Activated T-cell treated with anti-CD3 and anti-CD28 coated beads, Interleukin-2, amount 50 U/mL, for 72 hours (primary cell): ENCODE data around the gene PLD1. TPM values are rescaled to one million over a fixed set of nuclear protein-coding genes. Genes with fewer than 3 reads are reported as not detected.
"Not testable (repeated sequence)": the region's sequence is repeated elsewhere in the genome, so short reads cannot be mapped to it uniquely, and the experiment has no call there.

ENCODE experiments used
- ATAC-seq, 2 donors: fragments of 150-1000 bp; cut with Tn5 transposase; replicated peaks in 1 of 2; 2 replicates each; pipeline ENCODE4 v1.10.0; 2021; ENCODE audit warnings: moderate library complexity in 2 of 2, mild to moderate bottlenecking in 1 of 2
- DNase-seq, 2 donors: peaks; one replicate each; pipeline ENCODE4 v3.0.0; 2021 to 2022; ENCODE audit warnings: mixed read lengths in 1 of 2
- H3K27ac Mint-ChIP-seq: one replicate; pipeline ENCODE4 v1.8.0; 2022; ENCODE audit warnings: mild to moderate bottlenecking, moderate library complexity, mixed read lengths
- H3K27me3 Mint-ChIP-seq: one replicate; pipeline ENCODE4 v1.8.0; 2022; ENCODE audit warnings: low read depth, mixed read lengths
- H3K36me3 Mint-ChIP-seq, 2 donors: one replicate each; pipeline ENCODE4 v1.8.0; 2022; ENCODE audit warnings: mixed read lengths in 2 of 2, mild to moderate bottlenecking in 1 of 2; ENCODE audit not compliant: insufficient read depth in 2 of 2
- H3K4me1 Mint-ChIP-seq: one replicate; pipeline ENCODE4 v1.8.0; 2022; ENCODE audit warnings: low read depth, mixed read lengths
- H3K4me3 Mint-ChIP-seq, 2 donors: one replicate each; pipeline ENCODE4 v1.8.0; 2022; ENCODE audit warnings: mild to moderate bottlenecking in 2 of 2, mixed read lengths in 2 of 2, moderate library complexity in 2 of 2
- H3K9me3 Mint-ChIP-seq, 2 donors: one replicate each; pipeline ENCODE4 v1.8.0; 2022; ENCODE audit warnings: mixed read lengths in 2 of 2
- total RNA-seq, 2 donors: library from RNA; stranded (reverse); gene quantifications; one replicate each; pipeline ENCODE4 v1.2.3, GENCODE V29; 2022

PLD1 gene
- total RNA-seq, 2 donors from 2014 or later, result 0.65 to 4.1 TPM

DNA sequence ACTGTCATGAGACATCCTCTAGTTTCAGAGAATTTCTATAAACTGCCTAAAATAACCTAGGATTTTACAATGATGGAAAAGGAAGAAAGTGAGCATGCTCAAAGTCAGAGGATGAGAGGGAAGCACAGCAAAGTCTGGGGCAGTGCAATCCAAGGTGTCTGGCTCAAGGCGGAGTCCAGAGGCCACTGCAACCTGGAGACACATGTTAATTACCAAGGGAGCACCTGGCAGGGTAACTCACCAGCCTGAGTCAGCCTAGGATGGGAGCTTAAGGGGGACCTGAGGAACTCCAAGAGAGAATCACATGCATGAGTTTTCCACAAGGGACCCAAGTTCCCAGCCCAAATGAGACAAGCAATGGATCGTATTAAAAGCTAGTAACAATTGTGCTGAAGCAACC lies 49.8 kb downstream of the PLD1 start:
- Mint-ChIP-seq H3K4me3 (no peak overlapping the region), H3K4me1 (no peaks in the 10 kb centered on the region), H3K9me3 (no peaks in the 10 kb centered on the region), H3K36me3 (no peaks in the 10 kb centered on the region), H3K27ac (no peak overlapping the region), H3K27me3 (peaks cover 28% of the 10 kb centered on the region)
- DNase-seq (no peak), ATAC-seq (no peak)

DNA sequence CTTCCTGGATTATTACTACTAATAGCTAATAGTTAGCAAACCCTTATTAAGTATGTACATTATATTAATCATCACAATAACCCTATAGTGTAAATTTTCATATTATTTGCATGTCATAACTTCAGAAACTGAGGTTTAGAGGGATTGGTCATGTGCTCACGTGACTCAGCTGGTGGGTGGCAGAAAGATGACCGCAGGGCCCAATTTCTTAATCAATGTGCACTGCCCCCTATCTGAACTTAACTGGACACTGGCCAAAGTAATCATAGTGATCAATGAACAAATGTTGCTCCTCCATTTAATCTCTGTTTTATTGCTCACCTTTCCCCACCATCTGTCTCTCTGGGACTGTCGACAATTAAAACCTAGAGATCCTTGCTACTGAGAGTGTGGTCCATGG lies 52.2 kb downstream of the PLD1 start:
- H3K4me1 Mint-ChIP-seq, result no peaks in the 10 kb centered on the region
- no peak overlapping the region for H3K4me3 Mint-ChIP-seq
- H3K27ac Mint-ChIP-seq, result no peak overlapping the region
- DNase-seq (no peak), ATAC-seq (no peak)
- H3K9me3 Mint-ChIP-seq, result no peaks in the 10 kb centered on the region
- H3K36me3 Mint-ChIP-seq, result no peaks in the 10 kb centered on the region
- peaks cover 28% of the 10 kb centered on the region for H3K27me3 Mint-ChIP-seq

DNA sequence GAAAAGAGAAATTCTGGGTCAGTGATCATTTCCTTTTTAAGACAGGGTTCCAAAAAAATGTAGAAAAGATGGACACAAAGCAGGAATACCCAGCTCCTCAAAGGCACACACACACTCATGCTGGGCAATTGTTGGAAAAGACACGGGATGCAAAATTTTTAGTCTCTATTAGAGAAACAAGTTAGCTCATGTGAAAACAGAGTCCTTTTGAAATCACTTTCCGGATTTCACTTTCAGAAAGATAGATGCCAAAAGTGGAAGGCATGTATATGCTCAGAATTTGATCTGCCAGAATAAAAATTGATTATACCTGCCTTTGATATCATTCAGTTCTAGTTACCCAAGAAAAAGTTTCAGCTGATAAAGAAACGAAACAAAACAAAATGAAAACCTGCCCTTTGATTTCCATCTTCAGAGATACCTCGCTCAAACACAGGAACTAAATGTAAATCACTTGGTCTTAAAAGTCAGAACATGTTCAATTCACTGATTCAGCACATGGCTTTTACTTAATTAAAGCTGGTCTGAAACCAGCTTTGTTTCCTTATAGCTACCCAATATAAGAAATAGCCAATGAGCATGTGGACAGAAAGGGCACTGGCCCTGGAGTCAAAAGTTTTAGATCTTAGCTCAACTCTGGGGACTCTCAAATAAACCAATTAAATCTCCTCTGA lies 52.8 kb downstream of the PLD1 start:
- Mint-ChIP-seq H3K4me3 (no peak overlapping the region), H3K9me3 (no peaks in the 10 kb centered on the region), H3K27me3 (peaks cover 26% of the 10 kb centered on the region), H3K27ac (no peak overlapping the region), H3K4me1 (no peaks in the 10 kb centered on the region), H3K36me3 (no peaks in the 10 kb centered on the region)
- ATAC-seq, result no peak
- no peak for DNase-seq

DNA sequence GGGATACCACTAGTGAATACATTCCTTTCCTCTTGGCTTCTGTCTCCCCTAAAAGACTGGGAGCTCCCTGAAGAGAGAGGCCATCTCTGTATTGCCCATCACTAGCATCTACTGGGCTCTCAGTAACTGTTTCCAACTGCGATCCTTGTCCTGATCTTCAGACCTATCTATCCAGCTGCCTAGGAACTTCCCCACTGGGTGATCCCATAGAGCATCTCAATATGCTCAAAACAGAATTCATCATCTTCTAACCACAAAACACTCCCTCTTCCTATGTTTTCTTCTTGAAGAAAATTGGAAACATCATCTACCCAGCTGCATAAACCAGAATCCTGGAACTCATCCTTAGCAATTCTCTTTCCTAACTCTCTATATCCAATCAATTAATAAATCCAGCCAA lies 54.6 kb downstream of the PLD1 start:
- no peaks in the 10 kb centered on the region for H3K36me3 Mint-ChIP-seq
- peaks cover 11% of the 10 kb centered on the region for H3K27me3 Mint-ChIP-seq
- ATAC-seq (no peak), DNase-seq (no peak)
- no peaks in the 10 kb centered on the region for H3K4me1 Mint-ChIP-seq
- H3K9me3 Mint-ChIP-seq, result no peaks in the 10 kb centered on the region
- H3K4me3 Mint-ChIP-seq, result no peak overlapping the region
- H3K27ac Mint-ChIP-seq, result no peak overlapping the region

DNA sequence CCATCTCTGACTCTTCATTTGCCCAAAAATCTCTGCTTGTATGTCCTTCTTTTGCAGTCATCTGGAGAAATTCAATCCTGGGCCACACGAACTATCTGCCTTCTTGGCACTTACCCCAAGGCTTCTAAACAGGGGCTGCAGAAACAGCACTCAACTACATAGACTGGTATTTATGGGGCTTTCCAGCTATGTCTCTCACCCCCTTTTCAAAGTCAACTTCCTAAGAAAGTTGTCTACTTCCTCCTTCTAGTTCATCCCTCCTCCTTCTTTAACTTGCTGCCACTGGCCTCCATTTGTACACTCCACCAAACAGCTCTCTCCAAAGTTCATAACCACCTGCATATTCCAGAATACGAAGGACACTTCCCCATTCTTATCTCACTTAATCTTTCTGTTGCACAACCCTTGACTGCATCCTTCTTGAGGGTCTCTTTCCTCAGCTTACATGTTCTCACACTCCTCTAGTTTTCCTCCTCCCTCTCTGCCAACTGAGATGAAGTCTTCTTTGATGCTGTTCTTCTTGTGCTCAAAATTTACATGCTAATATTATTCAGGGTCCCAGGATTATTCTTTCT lies 55.2 kb downstream of the PLD1 start:
- no peak overlapping the region for H3K4me3 Mint-ChIP-seq
- ATAC-seq (no peak), DNase-seq (no peak)
- no peak overlapping the region for H3K27ac Mint-ChIP-seq
- H3K27me3 Mint-ChIP-seq, result peaks cover 9% of the 10 kb centered on the region
- H3K9me3 Mint-ChIP-seq, result no peaks in the 10 kb centered on the region
- H3K36me3 Mint-ChIP-seq, result no peaks in the 10 kb centered on the region
- H3K4me1 Mint-ChIP-seq, result no peaks in the 10 kb centered on the region

DNA sequence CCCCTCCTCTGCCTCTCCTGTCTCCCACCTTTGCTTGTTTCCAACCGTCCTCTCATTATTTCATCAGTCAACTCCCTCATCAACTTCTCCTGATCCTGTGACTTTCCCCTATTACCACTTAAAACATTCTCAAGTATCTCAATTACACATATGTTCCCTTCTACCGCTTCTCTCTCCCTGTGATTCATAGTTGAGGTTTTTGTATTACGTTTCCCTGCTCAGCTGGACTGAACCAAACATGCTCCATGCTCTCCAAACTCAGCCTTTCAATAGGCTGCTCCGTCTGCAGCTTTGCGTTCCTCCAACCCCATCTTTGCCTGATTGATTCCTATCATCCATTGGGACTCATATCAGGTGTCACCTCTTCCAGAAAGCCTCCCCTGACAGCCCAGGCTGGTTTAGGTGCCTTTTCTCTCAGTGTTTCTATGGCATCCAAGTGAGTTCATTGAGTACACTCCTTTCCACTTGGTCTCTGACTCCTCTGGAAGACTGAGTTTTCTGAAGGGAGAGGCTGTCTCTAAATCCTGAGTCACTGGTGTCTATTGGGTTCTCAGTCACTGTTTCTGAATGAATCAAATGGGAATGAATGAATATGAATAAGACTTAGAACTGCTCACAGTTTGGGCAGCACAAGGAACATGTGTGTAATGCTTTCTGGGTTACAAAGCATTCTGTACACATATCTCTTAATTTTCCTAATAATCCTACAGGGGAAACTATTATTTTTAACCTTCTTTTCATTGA lies 56.4 kb downstream of the PLD1 start:
- Mint-ChIP-seq H3K27ac (no peak overlapping the region), H3K4me3 (no peak overlapping the region), H3K27me3 (peaks cover 17% of the 10 kb centered on the region), H3K36me3 (no peaks in the 10 kb centered on the region), H3K4me1 (no peaks in the 10 kb centered on the region), H3K9me3 (no peaks in the 10 kb centered on the region)
- ATAC-seq (peak; percentile 89), DNase-seq (peak in 1 of 2 donors; percentile 20)

DNA sequence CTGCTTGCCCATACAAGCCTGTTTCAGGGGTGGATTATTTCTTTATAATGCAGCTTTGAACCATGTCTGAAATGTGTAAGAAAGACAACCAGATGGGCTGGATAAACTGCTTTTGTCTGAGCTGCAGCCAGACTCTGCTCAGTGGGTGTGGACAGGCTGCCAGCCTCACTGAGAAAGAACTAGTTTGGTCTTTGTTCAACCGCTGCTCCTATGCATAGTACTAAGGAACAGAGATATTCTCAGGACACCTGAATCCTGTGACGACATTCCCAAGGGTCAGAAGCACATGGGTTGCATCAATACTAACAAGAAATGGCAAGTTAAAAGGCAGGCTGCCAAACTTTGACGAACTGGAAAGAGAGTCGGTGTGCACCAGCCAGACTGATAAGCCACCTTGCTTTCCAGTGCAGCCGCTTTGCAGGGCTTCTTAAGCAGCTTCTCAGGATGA lies 57.2 kb downstream of the PLD1 start:
- DNase-seq (no peak), ATAC-seq (peak in 1 of 2 donors; percentile 18)
- no peak overlapping the region for H3K4me3 Mint-ChIP-seq
- no peaks in the 10 kb centered on the region for H3K4me1 Mint-ChIP-seq
- no peak overlapping the region for H3K27ac Mint-ChIP-seq
- H3K9me3 Mint-ChIP-seq, result no peaks in the 10 kb centered on the region
- H3K27me3 Mint-ChIP-seq, result peaks cover 20% of the 10 kb centered on the region
- H3K36me3 Mint-ChIP-seq, result no peaks in the 10 kb centered on the region

DNA sequence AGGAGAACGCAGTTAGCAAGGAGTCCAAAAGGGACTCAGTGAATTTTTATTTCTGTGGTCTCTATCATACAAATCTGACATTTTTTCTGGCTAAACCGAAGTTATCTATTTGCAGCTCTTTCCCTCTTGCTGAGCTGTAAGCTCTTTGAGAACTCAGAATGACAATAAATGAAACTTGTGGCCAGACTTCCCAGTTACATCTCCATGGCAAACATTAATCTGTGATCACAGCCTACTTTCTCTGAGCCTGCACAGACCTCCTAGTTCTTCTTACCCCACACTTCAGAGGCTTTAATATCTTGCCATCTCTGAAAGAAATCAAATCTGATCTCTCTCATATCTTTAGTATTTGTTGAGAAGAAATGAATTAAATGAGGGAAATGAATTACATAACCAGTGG lies 58.0 kb downstream of the PLD1 start:
- H3K36me3 Mint-ChIP-seq, result no peaks in the 10 kb centered on the region
- H3K4me3 Mint-ChIP-seq, result no peak overlapping the region
- no peaks in the 10 kb centered on the region for H3K4me1 Mint-ChIP-seq
- H3K27ac Mint-ChIP-seq, result no peak overlapping the region
- no peak for ATAC-seq
- no peaks in the 10 kb centered on the region for H3K9me3 Mint-ChIP-seq
- no peak for DNase-seq
- peaks cover 27% of the 10 kb centered on the region for H3K27me3 Mint-ChIP-seq

DNA sequence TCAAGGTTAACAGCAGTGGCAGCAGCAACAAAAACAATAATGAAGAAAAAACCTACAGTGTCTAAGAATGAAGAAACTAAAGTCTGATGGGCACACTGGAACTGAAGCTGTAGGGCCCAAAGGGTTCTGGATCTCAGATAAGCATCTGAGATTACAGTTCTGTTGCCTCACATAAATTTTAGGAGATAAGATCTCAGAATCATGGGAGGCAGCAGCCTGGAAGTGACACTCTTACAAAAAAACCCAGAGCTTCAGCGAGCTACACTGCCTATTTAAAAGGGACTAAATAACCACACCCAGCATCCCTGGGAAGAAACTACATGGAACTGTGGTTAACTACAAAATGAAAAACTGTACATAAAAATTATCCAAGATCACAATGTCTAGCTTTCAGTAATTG lies 61.2 kb downstream of the PLD1 start:
- H3K36me3 Mint-ChIP-seq, result no peaks in the 10 kb centered on the region
- H3K4me1 Mint-ChIP-seq, result no peaks in the 10 kb centered on the region
- ATAC-seq, result no peak
- H3K9me3 Mint-ChIP-seq, result no peaks in the 10 kb centered on the region
- H3K27ac Mint-ChIP-seq, result no peak overlapping the region
- H3K27me3 Mint-ChIP-seq, result peaks cover 38% of the 10 kb centered on the region
- H3K4me3 Mint-ChIP-seq, result no peak overlapping the region
- DNase-seq, result no peak

DNA sequence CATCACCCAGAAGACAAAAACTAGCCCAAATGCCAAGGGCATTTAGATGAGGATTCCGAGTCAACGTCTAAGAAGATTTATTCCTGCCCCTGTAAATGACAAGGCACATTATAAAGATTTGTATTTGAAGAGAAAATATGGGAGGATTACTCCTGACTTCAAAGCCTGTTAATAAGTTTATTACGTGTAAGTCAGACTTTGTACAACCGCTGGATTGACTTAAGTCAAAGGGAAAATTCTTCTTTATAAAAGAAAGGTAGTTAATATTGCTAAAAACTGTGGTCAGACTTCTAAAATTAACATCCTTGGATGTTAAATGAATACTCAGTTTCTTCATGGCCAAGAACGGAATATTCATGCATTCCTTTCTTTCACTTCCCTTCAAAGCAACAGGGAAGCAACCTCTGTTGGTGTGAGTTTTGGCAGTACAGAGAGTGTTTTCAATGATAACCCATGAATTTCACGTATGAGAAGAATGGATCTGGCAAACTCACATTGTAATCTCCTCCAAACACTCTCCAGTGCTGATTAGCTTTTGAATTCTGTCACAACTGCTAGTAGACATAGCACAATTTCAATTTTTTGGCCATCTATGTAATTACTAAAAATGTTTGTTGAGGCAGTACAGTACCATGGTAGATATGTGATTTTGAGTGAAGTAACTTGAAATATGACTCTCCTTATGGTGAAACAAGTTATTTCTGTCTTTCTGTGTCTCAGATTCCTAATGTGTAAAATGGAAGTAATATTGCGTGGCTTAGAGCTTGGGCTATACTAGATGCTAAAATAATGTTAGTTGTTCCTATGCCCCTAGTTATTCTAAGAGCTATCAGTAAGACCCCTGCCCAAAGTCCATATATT lies 62.0 kb downstream of the PLD1 start:
- Mint-ChIP-seq H3K9me3 (no peaks in the 10 kb centered on the region), H3K36me3 (no peaks in the 10 kb centered on the region), H3K4me1 (no peaks in the 10 kb centered on the region), H3K27me3 (peaks cover 46% of the 10 kb centered on the region), H3K27ac (no peak overlapping the region), H3K4me3 (no peak overlapping the region)
- ATAC-seq (no peak), DNase-seq (no peak)

DNA sequence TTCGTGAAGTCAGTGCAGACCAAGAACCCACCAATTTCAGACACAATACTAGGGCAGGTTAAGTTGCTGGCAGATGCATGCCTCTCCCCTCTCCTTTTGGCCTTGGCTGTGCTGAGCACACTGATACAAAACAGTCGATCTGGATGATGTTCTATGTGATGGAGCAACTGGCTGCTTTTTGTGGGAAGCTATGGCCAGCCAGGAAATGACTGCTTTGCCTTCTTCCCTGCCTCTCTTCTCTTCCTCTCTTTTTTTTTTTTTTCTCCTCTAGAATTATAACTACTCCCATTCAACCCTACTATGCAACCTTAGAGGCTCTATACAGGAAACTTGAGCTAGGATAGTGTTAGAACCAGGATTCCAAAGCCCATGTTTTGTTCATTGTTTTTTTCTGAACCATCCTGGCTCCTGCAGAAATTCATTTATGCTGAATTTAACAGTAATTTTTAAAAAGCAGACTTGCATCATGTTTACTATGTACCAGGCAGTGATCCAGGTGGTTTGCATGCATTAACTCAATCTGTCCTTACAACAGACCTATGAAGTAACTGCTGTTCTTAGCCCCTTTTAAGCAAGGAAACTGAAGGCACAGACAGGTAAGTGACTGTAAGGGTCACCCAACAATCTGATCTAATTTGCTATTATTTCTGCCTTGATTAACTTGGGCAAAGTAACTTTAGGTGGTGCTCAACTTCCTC lies 62.9 kb downstream of the PLD1 start:
- H3K36me3 Mint-ChIP-seq, result no peaks in the 10 kb centered on the region
- DNase-seq, result no peak
- H3K27me3 Mint-ChIP-seq, result peaks cover 46% of the 10 kb centered on the region
- H3K4me3 Mint-ChIP-seq, result no peak overlapping the region
- H3K4me1 Mint-ChIP-seq, result no peaks in the 10 kb centered on the region
- H3K9me3 Mint-ChIP-seq, result no peaks in the 10 kb centered on the region
- H3K27ac Mint-ChIP-seq, result no peak overlapping the region
- no peak for ATAC-seq

DNA sequence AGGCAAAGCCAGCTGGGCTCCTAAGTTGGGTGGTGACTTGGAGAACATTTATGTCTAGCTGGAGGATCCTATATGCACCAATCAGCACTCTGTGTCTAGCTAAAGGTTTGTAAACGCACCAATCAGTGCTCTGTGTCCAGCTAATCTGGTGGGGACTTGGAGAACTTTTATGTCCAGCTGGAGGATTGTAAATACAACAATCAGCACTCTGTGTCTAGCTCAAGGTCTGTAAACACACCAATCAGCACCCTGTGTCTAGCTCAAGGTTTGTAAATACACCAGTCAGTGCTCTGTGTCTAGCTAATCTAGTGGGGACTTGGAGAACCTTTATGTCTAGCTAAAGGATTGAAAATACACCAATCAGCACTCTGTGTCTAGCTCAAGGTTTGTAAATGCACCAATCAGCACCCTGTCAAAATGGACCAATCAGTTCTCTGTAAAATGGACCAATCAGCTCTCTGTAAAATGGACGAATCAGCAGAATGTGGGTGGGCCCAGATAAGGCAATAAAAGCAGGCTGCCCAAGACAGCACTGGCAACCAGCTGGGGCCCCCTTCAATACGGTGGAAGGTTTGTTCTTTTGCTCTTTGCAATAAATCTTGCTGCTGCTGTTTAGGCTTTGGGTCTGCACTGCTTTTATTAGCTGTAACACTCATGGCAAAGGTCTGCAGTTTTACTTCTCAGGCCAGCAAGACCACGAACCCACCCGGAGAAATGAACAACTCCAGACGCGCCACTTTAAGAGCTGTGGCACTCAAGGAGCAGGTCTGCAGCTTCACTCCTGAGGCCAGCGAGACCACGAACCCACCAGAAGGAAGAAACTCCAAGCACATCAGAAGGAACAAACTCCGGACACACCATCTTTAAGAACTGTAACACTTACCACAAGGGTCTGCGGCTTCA lies 63.7 kb downstream of the PLD1 start:
- peaks cover 46% of the 10 kb centered on the region for H3K27me3 Mint-ChIP-seq
- H3K9me3 Mint-ChIP-seq, result not testable (repeated sequence)

More for the DNA sequence above, 63.7 kb downstream of the PLD1 start:
- ATAC-seq, H3K36me3 Mint-ChIP-seq, DNase-seq, H3K4me3 Mint-ChIP-seq, H3K27ac Mint-ChIP-seq, H3K4me1 Mint-ChIP-seq: not testable (repeated sequence)
